A549 (cell line): ENCODE results near the gene PSRC1. TPM values are rescaled to one million over a fixed set of nuclear protein-coding genes. Genes with fewer than 3 reads are reported as not detected.

ENCODE experiments used
- ATAC-seq, 2 experiments: fragments of 200-7000 bp in 1 of 2; fragments of >200 bp in 1 of 2; cut with Nextera tagmentation in 1 of 2; cut with Tn5 transposase in 1 of 2; 3 replicates each; pipeline versions ENCODE4 v1.8.0 to v1.9.1; 2018 to 2020; ENCODE audit warnings: mild to moderate bottlenecking in 1 of 2, moderate library complexity in 1 of 2
- CTCF ChIA-PET: fragments of 300-600 bp; sonication (Branson Sonifier 250); formaldehyde crosslinking; extraction: SDS; loops from one replicate; lab custom pipeline; 2021; ENCODE audit warnings: antibody characterized with exemption, inconsistent platforms; lab: Yijun Ruan, JAX
- POLR2A ChIA-PET: fragments of 350-600 bp; formaldehyde crosslinking; extraction: SDS; loops from one replicate; lab custom pipeline; 2021; ENCODE audit warnings: antibody characterized with exemption, inconsistent platforms; lab: Yijun Ruan, JAX
- DNase-seq, 2 experiments: peaks; one replicate each; pipeline versions ENCODE4 v3.0.0 to v3.0.0-alpha.2; 2011 to 2016; ENCODE audit warnings: low read depth in 1 of 2, low spot score in 1 of 2
- FAIRE-seq: peaks from 2 replicates; lab custom pipeline; 2011; peaks lifted over from hg19 to GRCh38; lab: Jason Lieb, UNC
- H3K27ac ChIP-seq, 2 experiments: fragments of >200 bp; sonication (Bioruptor Twin); formaldehyde crosslinking; 3 replicates each; pipeline ENCODE4 v1.5.1; 2016 to 2017
- H3K4me1 ChIP-seq: fragments of >200 bp; sonication (Bioruptor Twin); formaldehyde crosslinking; 3 replicates; pipeline ENCODE4 v1.6.1; 2016
- H3K4me2 ChIP-seq: fragments of >200 bp; sonication (Bioruptor Twin); formaldehyde crosslinking; 3 replicates; pipeline ENCODE4 v1.6.1; 2016
- H3K4me3 ChIP-seq: fragments of >200 bp; sonication (Bioruptor Twin); formaldehyde crosslinking; 3 replicates; pipeline ENCODE4 v1.5.1; 2016
- H3K9me3 ChIP-seq: fragments of >200 bp; sonication (Bioruptor Twin); formaldehyde crosslinking; 3 replicates; pipeline ENCODE4 v1.6.1; 2016
- CBX8 ChIP-seq: fragments of 200-600 bp; sonication (generic); IDR thresholded peaks from 2 replicates; pipeline ENCODE4 v1.6.1; 2016
- EP300 ChIP-seq, 2 experiments: fragments of >200 bp; sonication (Bioruptor Twin); formaldehyde crosslinking; IDR thresholded peaks; 2 replicates in 1 of 2; 3 replicates in 1 of 2; pipeline ENCODE4 v1.6.1; 2016 to 2017
- FOSB ChIP-seq: fragments of 250-450 bp; sonication (Bioruptor Pico); IDR thresholded peaks from 2 replicates; pipeline ENCODE4 v1.5.0; 2020; ENCODE audit warnings: mild to moderate bottlenecking, moderate library complexity
- FOXS1 ChIP-seq: fragments of 250-450 bp; sonication (Bioruptor Pico); IDR thresholded peaks from 2 replicates; pipeline ENCODE4 v1.5.0; 2020; ENCODE audit warnings: mild to moderate bottlenecking, moderate library complexity
- GATA3 ChIP-seq: IDR thresholded peaks from 2 replicates; pipeline ENCODE4 v1.6.1; 2012; ENCODE audit warnings: borderline replicate concordance
- HEYL ChIP-seq: fragments of 250-450 bp; sonication (Bioruptor Pico); IDR thresholded peaks from 2 replicates; pipeline ENCODE4 v1.8.0; 2021; ENCODE audit warnings: mild to moderate bottlenecking, moderate library complexity
- HOXA7 ChIP-seq: fragments of 250-450 bp; sonication (Bioruptor Pico); IDR thresholded peaks from 2 replicates; pipeline ENCODE4 v1.5.0; 2020; ENCODE audit warnings: mild to moderate bottlenecking, moderate library complexity
- HOXB5 ChIP-seq: fragments of 250-450 bp; sonication (Bioruptor Pico); IDR thresholded peaks from 2 replicates; pipeline ENCODE4 v1.5.0; 2020; ENCODE audit warnings: mild to moderate bottlenecking, moderate library complexity
- JUN ChIP-seq, 2 experiments: fragments of >200 bp; sonication (Bioruptor Twin); formaldehyde crosslinking; IDR thresholded peaks; 2 replicates in 1 of 2; 3 replicates in 1 of 2; pipeline ENCODE4 v1.6.1; 2016 to 2017
- NFE2L2 ChIP-seq: fragments of 150-350 bp; conservative IDR thresholded peaks from 2 replicates; pipeline ENCODE4 v1.6.1; 2014; ENCODE audit warnings: low read length
- NR3C1 ChIP-seq: fragments of >200 bp; sonication (Bioruptor Twin); formaldehyde crosslinking; IDR thresholded peaks from 3 replicates; pipeline ENCODE4 v1.6.1; 2017
- PHF8 ChIP-seq: fragments of 200-600 bp; sonication (generic); IDR thresholded peaks from 2 replicates; pipeline ENCODE4 v1.6.1; 2016; ENCODE audit warnings: low read depth, mild to moderate bottlenecking, antibody characterized with exemption, moderate library complexity, borderline replicate concordance
- RAD21 ChIP-seq, 2 experiments: fragments of >200 bp in 1 of 2; sonication (Bioruptor Twin) in 1 of 2; formaldehyde crosslinking in 1 of 2; IDR thresholded peaks in 1 of 2; conservative IDR thresholded peaks in 1 of 2; 2 replicates in 1 of 2; 3 replicates in 1 of 2; pipeline ENCODE4 v1.6.1; 2012 to 2018; ENCODE audit warnings: inconsistent platforms in 1 of 2
- RARB ChIP-seq: fragments of 250-450 bp; sonication (Bioruptor Pico); IDR thresholded peaks from 2 replicates; pipeline ENCODE4 v1.8.0; 2021; ENCODE audit warnings: mild to moderate bottlenecking, moderate library complexity
- RFX5 ChIP-seq: fragments of 450-650 bp; IDR thresholded peaks from 2 replicates; pipeline ENCODE4 v1.7.1; 2014; ENCODE audit warnings: antibody characterized with exemption, mild to moderate bottlenecking, moderate library complexity
- TFCP2L1 ChIP-seq: fragments of 250-450 bp; sonication (Bioruptor Pico); IDR thresholded peaks from 2 replicates; pipeline ENCODE4 v1.5.0; 2021; ENCODE audit warnings: mild to moderate bottlenecking
- ZC3H11A ChIP-seq: fragments of 450-650 bp; IDR thresholded peaks from 2 replicates; pipeline ENCODE4 v1.6.1; 2014; ENCODE audit warnings: antibody characterized with exemption, mild to moderate bottlenecking
- ZFP36 ChIP-seq: fragments of 450-650 bp; IDR thresholded peaks from 2 replicates; pipeline ENCODE4 v1.6.1; 2014; ENCODE audit warnings: borderline replicate concordance; ENCODE audit not compliant: partially characterized antibody
- ZSCAN20 ChIP-seq: fragments of 250-450 bp; sonication (Bioruptor Pico); IDR thresholded peaks from 2 replicates; pipeline ENCODE4 v1.8.0; 2022; ENCODE audit warnings: mild to moderate bottlenecking, moderate library complexity
- WGBS: methylation state at CpG from one replicate; pipeline ENCODE4 v1.1.6; 2017; ENCODE audit errors: missing lambda C conversion rate; 5-methylcytosine and 5-hydroxymethylcytosine counted together
- polyA plus RNA-seq, 4 experiments: library from polyadenylated mRNA; depleted of rRNA in 3 of 4; stranded (reverse); fragments of >200 nt; fragmentation: RNase III in 1 of 4; extraction: RNeasy Plus Mini Kit Qiagen cat#74134 plus additional on column Dnase treatment in 1 of 4; gene quantifications; 2 replicates in 3 of 4; 3 replicates in 1 of 4; pipeline ENCODE4 v1.2.3, GENCODE V29; 2011 to 2017
- TF ChIP-seq, protein P1 (sequence below): fragments of >200 bp; sonication (Bioruptor Twin); formaldehyde crosslinking; IDR thresholded peaks from 2 replicates; pipeline ENCODE4 v1.6.1; 2016
- TF ChIP-seq, protein P2 (sequence below): fragments of 150-350 bp; IDR thresholded peaks from 2 replicates; pipeline ENCODE4 v1.6.1; 2014; ENCODE audit warnings: low read depth, mild to moderate bottlenecking, low read length
- TF ChIP-seq, protein P3 (sequence below): IDR thresholded peaks from 2 replicates; pipeline ENCODE4 v1.6.1; 2012
- TF ChIP-seq, protein P4 (sequence below): IDR thresholded peaks from 2 replicates; pipeline ENCODE4 v1.6.1; 2012

Gene PSRC1
- polyA plus RNA-seq, 2 of the 4 experiments (the other 2 are of a cell fraction): 15.3 to 21.5 TPM

DNA sequence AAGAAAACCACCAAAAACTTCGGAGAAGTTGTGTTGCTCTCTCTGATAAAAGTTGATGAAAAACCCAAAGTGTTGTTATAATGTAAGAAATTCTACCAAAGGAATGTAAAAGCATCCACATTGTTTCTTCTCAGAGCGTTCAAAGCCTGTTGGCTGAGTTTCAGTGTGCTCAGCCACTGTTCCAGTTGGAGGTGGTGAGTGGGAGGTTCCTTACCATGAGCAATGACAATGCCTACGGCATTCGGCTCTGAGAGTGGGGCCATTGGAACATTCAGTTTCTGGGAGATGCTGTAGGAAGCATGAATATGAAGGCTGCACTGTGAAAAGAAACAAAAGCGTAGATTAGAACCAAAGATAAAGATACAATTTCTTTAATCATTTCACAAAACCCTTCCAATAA, 44.3 kb upstream of the PSRC1 start:
- H3K9me3 ChIP-seq: peaks cover 10% of the 10 kb centered on the region; the same call in 1 of the 3 replicates
- POLR2A ChIA-PET: no interaction called here
- 81% methylated on average over 5 of the region's 5 CpGs for WGBS
- no peak overlapping the region for H3K27ac ChIP-seq
- no peaks in the 10 kb centered on the region for H3K4me1 ChIP-seq
- no peak overlapping the region for H3K4me2 ChIP-seq
- no peak for FAIRE-seq
- TF ChIP-seq NFE2L2: no peak
- TF ChIP-seq, all 56 proteins: peak for 0
- no peak overlapping the region for H3K4me3 ChIP-seq
- DNase-seq: no peak
- CTCF ChIA-PET: interaction anchor here (1.5 kb wide), 1 partner anchor 10 kb away, joined by 3 read pairs; no protein-coding TSS in a partner anchor
- no peak for ATAC-seq

DNA sequence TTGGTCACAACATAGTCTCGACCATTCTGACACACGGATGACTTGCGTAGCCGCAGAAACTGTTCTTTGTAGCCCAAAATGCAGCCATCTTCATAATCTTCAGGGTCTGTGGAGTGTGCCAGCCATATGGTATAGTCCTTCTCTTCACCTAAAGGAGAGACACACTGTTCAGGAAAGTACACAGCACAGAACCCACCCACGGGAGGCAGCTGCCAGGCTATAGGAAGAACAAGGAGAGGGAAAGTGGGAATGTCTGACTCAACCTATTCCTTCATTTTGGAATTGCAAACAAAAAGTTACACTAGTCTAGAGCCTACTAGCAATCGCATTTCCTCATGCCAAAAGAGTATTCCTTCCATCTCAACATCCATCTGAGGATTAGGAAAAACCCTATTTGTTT, 40.0 kb upstream of the PSRC1 start:
- no peak for ATAC-seq
- POLR2A ChIA-PET: no interaction called here
- 70% methylated on average over 6 of the region's 6 CpGs for WGBS

DNA sequence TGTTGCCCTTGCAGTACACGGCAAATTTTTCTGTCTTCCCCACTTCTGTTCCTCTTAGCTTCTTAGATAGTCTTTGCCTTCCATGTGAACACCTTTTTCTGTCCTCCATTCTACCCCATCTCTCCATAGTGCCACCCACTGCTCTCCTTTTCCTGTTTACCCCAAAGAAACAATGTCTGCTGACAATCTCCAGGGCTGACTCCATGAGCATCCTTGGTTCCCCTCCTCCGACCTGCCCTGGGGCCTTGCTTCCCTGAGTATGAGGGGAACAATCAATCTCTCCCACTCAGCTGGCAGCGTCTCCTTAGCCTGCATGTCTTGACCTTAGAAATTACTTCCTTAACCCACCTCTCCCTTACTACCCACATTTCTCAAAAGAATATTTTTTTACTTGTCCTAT, 36.2 kb upstream of the PSRC1 start:
- Histone ChIP-seq H3K9me3 (no peaks in the 10 kb centered on the region), H3K4me2 (no peak overlapping the region), H3K4me3 (no peak overlapping the region), H3K27ac (no peak overlapping the region), H3K4me1 (no peaks in the 10 kb centered on the region)
- FAIRE-seq: no peak
- WGBS: 84% methylated on average over 3 of the region's 3 CpGs
- ChIA-PET POLR2A (no interaction called here), CTCF (interaction anchor here (0.6 to 0.8 kb wide), 2 partner anchors 42 to 250 kb away, joined by 3 to 4 read pairs; no protein-coding TSS in a partner anchor)
- DNase-seq: no peak
- no peak for ATAC-seq
- no peak for TF ChIP-seq RARB (CRISPR knock-in tag)
- TF ChIP-seq CBX8: no peak
- TF ChIP-seq JUN (IDR thresholded peaks at IDR 0.05): no peak
- no peak for TF ChIP-seq PHF8
- TF ChIP-seq RFX5: no peak
- TF ChIP-seq HOXA7 (CRISPR knock-in tag): no peak
- no peak for TF ChIP-seq HEYL
- TF ChIP-seq GATA3: no peak
- TF ChIP-seq NFE2L2: no peak
- TF ChIP-seq FOSB: no peak
- TF ChIP-seq, protein P1, sequence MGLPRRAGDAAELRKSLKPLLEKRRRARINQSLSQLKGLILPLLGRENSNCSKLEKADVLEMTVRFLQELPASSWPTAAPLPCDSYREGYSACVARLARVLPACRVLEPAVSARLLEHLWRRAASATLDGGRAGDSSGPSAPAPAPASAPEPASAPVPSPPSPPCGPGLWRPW: no peak
- no peak for TF ChIP-seq EP300 (IDR thresholded peaks at IDR 0.05)
- no peak for TF ChIP-seq RAD21 (conservative IDR thresholded peaks at IDR 0.05 in 1 of 2, IDR thresholded peaks at IDR 0.05 in 1 of 2)
- no peak for TF ChIP-seq ZC3H11A
- TF ChIP-seq ZSCAN20 (CRISPR knock-in tag): no peak
- no peak for TF ChIP-seq HOXB5
- TF ChIP-seq ZFP36: no peak
- TF ChIP-seq, protein P2, sequence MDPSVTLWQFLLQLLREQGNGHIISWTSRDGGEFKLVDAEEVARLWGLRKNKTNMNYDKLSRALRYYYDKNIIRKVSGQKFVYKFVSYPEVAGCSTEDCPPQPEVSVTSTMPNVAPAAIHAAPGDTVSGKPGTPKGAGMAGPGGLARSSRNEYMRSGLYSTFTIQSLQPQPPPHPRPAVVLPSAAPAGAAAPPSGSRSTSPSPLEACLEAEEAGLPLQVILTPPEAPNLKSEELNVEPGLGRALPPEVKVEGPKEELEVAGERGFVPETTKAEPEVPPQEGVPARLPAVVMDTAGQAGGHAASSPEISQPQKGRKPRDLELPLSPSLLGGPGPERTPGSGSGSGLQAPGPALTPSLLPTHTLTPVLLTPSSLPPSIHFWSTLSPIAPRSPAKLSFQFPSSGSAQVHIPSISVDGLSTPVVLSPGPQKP: no peak
- TF ChIP-seq, protein P3, sequence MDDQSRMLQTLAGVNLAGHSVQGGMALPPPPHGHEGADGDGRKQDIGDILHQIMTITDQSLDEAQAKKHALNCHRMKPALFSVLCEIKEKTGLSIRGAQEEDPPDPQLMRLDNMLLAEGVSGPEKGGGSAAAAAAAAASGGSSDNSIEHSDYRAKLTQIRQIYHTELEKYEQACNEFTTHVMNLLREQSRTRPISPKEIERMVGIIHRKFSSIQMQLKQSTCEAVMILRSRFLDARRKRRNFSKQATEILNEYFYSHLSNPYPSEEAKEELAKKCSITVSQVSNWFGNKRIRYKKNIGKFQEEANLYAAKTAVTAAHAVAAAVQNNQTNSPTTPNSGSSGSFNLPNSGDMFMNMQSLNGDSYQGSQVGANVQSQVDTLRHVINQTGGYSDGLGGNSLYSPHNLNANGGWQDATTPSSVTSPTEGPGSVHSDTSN: no peak

More for the DNA sequence above, 40.0 kb upstream of the PSRC1 start:
- Histone ChIP-seq H3K9me3 (no peaks in the 10 kb centered on the region), H3K27ac (no peak overlapping the region), H3K4me3 (no peak overlapping the region), H3K4me2 (no peak overlapping the region), H3K4me1 (no peaks in the 10 kb centered on the region)
- DNase-seq: no peak
- no peak for FAIRE-seq
- no peak for TF ChIP-seq NR3C1
- no peak for TF ChIP-seq FOXS1 (CRISPR knock-in tag)
- TF ChIP-seq, protein P4, sequence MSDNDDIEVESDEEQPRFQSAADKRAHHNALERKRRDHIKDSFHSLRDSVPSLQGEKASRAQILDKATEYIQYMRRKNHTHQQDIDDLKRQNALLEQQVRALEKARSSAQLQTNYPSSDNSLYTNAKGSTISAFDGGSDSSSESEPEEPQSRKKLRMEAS: no peak
- TF ChIP-seq HOXB5: no peak
- no peak for TF ChIP-seq TFCP2L1 (CRISPR knock-in tag)
- TF ChIP-seq JUN (IDR thresholded peaks at IDR 0.05): no peak
- CTCF ChIA-PET: interaction anchor here (1.0 kb wide), 1 partner anchor 59 kb away, joined by 3 read pairs; no protein-coding TSS in a partner anchor
